ENCODE results near the gene AP3S2. TPM values are rescaled to one million over a fixed set of nuclear protein-coding genes. Genes with fewer than 3 reads are reported as not detected.

The AP3S2 gene
- total and polyA plus RNA-seq, 2 of the 8 experiments (the other 6 are each of a cell fraction or from before 2014, with no cell fraction given) = 19.2 to 45.4 TPM

- TF ChIP-seq MAFK (IDR thresholded peaks at IDR 0.05; ENCODE audit: low read depth, low read length) (no peak), HDAC6 (IDR thresholded peaks at IDR 0.05; ENCODE audit: low read depth, low read length) (no peak), NRF1 (IDR thresholded peaks at IDR 0.05; ENCODE audit: low read depth, low read length) (no peak), CHD2 (IDR thresholded peaks at IDR 0.05; ENCODE audit: low read length) (no peak)
Observed at GRCh38 chr15:89795996-89796395, 97.8 kb downstream of the AP3S2 start (continued).
